ENCODE results near the gene TENM4.

The TENM4 gene

GRCh38 chr11:79165908-79166307 lies 274.9 kb downstream of the TENM4 start:
- no peak for DNase-seq

- no peak for DNase-seq
These were observed 279.9 kb downstream of the TENM4 start for GRCh38 chr11:79160791-79161403.

GRCh38 chr11:79159657-79160450 lies 281.0 kb downstream of the TENM4 start:
- no peak for DNase-seq

- DNase-seq: no peak
These were observed 283.1 kb downstream of the TENM4 start for GRCh38 chr11:79157738-79158137.

GRCh38 chr11:79156031-79156430 lies 284.8 kb downstream of the TENM4 start:
- DNase-seq: no peak

GRCh38 chr11:79155237-79155636 lies 285.6 kb downstream of the TENM4 start:
- DNase-seq: no peak

- no peak for DNase-seq
These were observed 288.3 kb downstream of the TENM4 start for GRCh38 chr11:79152511-79152910.

GRCh38 chr11:79151396-79151795 lies 289.4 kb downstream of the TENM4 start:
- DNase-seq: no peak

GRCh38 chr11:79150966-79151365 lies 289.9 kb downstream of the TENM4 start:
- no peak for DNase-seq

- DNase-seq: no peak
These were observed 290.5 kb downstream of the TENM4 start for GRCh38 chr11:79150320-79150719.

- no peak for DNase-seq
These were observed 293.1 kb downstream of the TENM4 start for GRCh38 chr11:79147731-79148130.

GRCh38 chr11:79147011-79147410 lies 293.8 kb downstream of the TENM4 start:
- no peak for DNase-seq

- DNase-seq: no peak
These were observed 300.9 kb downstream of the TENM4 start for GRCh38 chr11:79139900-79140299.

GRCh38 chr11:79129702-79130101 lies 311.1 kb downstream of the TENM4 start:
- no peak for DNase-seq

- no peak for DNase-seq
These were observed 312.5 kb downstream of the TENM4 start for GRCh38 chr11:79128291-79128690.

GRCh38 chr11:79122759-79123158 lies 318.1 kb downstream of the TENM4 start:
- DNase-seq: no peak

GRCh38 chr11:79121351-79121750 lies 319.5 kb downstream of the TENM4 start:
- DNase-seq: no peak

GRCh38 chr11:79119491-79120284 lies 321.1 kb downstream of the TENM4 start:
- no peak for DNase-seq

- DNase-seq: no peak
These were observed 323.3 kb downstream of the TENM4 start for GRCh38 chr11:79117488-79117887.

- no peak for DNase-seq
These were observed 324.2 kb downstream of the TENM4 start for GRCh38 chr11:79116600-79116999.

GRCh38 chr11:79113054-79113690 lies 327.7 kb downstream of the TENM4 start:
- no peak for DNase-seq

GRCh38 chr11:79110796-79111195 lies 330.0 kb downstream of the TENM4 start:
- DNase-seq: no peak

GRCh38 chr11:79110321-79110720 lies 330.5 kb downstream of the TENM4 start:
- no peak for DNase-seq

All from T-helper 1 cell (primary cell).